GM23248 (cell line): ENCODE data around the gene TC2N.

Source experiments
- EZH2 ChIP-seq: fragments of 200-600 bp; sonication (generic); IDR thresholded peaks from 2 replicates; pipeline ENCODE4 v1.6.1; 2018; ENCODE audit warnings: antibody characterized with exemption, mild to moderate bottlenecking; ENCODE audit not compliant: insufficient read depth, poor library complexity, severe bottlenecking
- EZH2phosphoT487 ChIP-seq: fragments of 200-600 bp; sonication (generic); IDR thresholded peaks from 2 replicates; pipeline ENCODE4 v1.6.1; 2018; ENCODE audit warnings: antibody characterized with exemption, moderate library complexity, mild to moderate bottlenecking, low read depth; ENCODE audit not compliant: insufficient read depth

DNA sequence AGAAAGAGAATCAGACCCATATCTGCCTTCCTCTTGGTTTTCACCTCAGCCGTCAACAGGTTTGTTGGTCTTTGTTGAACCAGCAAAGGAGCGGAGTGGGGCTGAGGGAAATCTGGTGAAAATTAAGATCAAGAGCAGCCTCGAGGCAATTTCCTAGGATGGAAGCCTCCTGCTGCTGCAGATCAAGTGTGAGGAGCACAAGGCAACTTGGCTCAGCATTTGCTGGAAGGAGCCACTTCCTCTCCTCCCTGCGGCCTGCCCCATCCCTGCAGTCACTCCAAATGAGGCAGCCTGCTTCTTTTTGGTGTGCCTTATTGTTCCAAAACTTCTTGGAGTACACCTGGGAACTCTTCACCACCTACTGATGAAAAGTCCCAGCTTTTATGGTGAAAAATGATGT is 4.9 kb downstream of the TC2N start:
- no peak for TF ChIP-seq EZH2phosphoT487
- TF ChIP-seq EZH2, result no peak
